HG03354 (cell line): ENCODE results near the gene PER1.
A peak's percentile ranks its signal among the peaks of the same experiment; 100 is the strongest.

Source experiments
- ATAC-seq: cut with Tn5 transposase; IDR thresholded peaks from one replicate; pipeline ENCODE4 v1.9.1; 2021; ENCODE audit warnings: mild to moderate bottlenecking; ENCODE audit not compliant: unreplicated experiment, poor library complexity, severe bottlenecking

Gene PER1

DNA sequence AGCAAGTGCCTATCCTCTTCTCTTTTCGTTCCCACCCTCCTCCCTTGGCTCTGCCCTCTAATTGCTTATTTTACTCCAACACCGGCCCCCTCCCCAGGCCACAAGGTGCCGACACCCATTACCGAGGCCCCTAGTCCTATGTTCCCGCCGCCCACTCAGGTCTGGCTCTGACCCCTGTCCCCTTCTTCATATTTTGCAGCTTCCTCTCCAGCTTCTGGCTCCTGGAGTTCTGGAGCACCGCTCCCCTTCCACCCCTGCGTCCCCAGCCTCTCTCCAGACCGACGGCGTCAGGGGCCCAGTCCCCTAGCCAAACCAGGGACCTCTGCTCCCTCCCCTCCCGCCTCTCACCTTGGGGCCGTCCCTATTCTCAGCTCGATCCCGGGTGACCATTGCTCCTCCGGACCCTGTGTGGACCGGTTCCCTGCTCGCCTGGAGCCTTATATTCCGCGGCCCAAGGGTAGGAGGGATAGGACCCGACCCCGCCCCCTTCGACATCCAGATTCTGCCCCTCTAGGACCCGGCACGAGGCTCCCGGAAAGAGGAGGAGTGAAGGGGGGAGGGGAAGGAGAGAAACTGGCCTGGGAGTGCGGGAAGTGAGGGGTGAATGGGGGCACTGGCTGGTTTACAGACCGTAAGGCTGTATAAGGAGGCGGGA, 28.4 kb downstream of the PER1 start, which contains the start of gene HES7:
Gene HES7 (minus strand): TSS at position 412 of the 655 bp plus-strand sequence. CDS start 22 bp downstream, at position 390.
- ATAC-seq = no peak

DNA sequence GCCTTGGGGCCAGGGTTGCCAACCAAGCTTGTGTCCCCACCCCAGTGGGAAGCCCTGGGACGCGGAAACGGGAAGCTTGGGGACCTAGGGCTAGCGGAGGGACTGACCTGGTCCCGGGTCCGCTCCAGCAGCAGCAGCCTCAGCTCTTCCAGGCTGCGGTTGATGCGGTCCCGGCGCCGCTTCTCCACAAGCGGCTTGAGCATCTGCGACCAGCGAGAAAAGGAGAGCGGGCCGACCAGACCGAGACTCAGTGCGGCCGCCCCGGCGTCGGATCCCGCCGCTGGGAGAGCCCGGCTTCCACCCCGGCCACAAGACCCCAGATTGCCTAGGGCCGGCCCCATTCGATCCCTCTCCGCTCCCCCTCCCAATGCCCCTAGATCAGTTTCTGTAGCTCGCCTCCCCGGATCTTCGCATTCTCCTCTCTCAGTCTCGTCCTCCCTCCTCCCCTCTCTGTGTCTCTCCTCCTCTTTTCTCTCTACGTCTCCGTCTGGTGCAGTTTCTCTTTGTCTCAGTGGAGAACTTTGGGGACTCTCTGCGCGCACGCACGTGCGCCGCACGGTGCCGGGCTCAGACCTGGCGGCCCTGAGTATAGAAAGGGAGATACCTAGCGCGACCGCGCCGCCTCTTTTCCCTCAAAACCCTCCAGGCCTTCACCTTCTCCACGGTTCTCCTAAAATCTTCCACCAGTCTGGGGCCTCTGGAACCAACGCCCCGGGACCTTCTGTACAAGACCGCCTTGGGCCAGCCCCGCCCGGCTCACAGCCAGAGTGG, 29.1 kb downstream of the PER1 start:
- no peak for ATAC-seq

- no peak for ATAC-seq
These were observed 29.7 kb downstream of the PER1 start for GRCh38 chr17:8122422-8122923.

- ATAC-seq = no peak
These were observed 30.4 kb downstream of the PER1 start for GRCh38 chr17:8121681-8122421.

DNA sequence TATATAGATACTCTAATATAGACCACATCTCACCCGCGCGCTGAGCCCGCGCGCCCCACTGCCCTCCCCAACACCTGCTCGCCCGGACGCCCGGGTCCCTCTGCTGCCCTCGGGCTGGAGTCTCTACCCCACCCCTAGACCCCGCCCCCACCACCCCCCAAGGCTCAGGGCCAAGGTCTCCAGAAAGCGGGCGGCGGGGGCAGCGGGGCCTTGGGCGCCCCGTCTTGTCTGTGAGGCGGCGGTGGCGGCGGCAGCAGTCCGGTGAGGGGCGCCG, 30.9 kb downstream of the PER1 start:
- ATAC-seq = no peak

DNA sequence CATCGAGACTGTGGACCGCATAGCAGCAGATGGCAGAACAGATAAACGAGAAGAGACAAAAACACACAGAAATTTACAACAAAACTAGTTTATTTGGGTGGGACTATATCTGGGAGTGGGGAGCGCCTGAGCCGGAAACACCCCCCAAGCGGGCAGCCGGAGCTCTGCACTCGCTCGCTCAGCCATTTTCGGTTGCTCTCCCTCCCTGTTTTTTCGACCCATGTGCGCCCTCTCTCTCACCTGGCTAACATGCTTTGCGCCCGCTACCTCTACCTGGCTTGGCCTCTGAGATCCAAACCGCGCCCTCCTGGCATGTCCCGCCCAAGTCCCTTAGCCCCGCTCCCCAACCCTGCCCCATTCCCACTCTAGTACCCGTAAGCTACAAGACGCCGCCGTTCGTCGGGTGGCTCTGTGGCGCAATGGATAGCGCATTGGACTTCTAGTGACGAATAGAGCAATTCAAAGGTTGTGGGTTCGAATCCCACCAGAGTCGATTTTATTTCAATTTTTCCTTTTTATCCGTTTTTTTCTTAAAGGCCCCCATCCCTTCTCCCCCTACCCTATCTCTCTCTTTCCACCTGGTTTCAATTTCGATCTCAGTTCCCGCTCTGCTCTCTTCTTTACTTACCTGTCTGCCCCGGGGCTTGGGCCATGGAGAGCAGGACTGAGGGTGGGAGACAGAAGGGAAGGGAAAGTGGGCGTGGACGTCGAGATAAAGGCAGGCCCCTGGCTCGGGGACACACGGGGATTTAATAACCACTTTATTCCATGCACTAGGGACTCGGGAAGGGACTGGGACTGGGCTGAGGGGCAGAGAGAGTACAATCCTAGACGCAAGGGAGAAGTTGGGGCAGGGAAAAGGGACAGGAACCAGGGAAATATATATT, 31.4 kb downstream of the PER1 start:
- ATAC-seq = no peak

DNA sequence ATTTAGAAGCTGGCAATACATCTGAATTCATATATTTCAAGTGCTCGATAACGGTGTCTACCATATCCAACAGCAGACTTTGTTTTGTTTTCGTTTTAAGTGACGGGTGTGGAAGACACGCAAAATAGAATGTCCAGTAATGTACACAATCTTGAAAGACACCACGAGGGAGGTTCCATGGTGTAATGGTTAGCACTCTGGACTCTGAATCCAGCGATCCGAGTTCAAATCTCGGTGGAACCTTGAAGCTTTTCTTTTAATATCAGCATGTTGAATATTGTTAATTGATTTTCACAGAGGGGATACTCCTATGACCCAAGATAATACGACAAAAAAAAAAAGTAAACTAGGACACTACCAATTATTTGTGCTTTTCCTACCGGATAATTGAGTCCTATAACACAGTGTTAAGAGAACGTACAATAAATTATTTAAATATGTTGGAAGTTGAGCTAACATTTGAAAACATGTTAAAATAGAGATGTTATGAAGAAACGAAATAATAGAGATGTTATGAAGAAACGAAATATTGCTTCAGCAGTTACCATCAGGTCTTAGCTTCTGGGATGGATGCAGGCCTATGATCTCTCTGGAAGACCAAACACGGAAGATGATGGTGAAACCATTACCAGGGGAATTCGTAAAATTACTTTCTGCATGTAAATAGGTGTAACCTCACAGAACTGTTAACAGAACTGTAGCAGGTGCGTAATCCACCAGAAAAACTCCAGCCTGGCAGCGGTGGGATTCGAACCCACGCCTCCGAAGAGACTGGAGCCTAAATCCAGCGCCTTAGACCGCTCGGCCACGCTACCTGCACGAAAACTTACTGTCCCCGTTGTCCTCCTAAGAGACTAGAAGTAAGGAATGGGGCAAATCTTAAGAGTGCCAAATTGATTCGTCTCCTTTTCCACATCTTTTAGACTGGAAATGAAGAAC, 32.4 kb downstream of the PER1 start:
- peak; percentile 32 for ATAC-seq

GRCh38 chr17:8118769-8119580, 33.2 kb downstream of the PER1 start:
- peak; percentile 40 for ATAC-seq

DNA sequence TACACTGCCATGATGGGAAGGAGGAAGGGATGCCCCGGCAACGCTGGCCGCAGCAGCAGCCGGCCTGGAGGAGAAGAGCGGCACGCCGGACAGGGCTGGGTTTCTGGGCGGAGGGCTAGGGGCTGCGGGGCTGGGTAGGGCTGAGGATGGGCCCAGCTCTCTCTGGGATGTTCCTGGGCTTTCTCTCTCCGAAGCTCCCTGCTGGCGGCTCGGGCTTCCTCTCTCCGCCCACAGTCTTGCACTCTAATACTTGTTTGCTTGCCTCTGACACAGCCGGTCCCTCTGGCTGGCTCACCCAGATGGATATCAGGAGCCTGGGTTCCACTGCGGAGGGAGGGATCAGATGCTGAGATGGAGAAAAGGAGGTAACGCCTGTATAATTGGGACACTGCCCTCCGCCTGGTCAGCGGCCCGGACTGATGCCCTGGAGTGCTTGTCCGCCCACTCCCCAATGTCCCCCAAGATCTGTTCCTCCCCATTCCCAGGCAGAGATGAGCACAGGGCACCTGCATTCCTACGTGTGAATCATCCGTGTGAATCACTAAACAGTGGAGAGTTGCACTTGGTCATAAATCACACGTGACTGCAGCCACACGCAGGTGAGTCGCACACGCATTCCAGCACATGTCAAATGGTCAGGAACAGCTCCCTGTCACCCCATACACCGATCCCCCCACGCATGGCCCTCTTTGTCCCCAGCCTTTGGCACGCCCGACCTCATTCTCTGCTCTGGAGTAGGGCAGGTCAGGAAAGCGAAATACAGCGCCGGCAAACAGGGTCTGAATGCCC, 34.0 kb downstream of the PER1 start, which contains the start of gene ALOXE3:
Gene ALOXE3 (minus strand): TSS at position 535 of the 789 bp plus-strand sequence. CDS start 524 bp downstream, at position 11.
- peak; percentile 0 for ATAC-seq

- ATAC-seq = no peak
These were observed 34.7 kb downstream of the PER1 start for GRCh38 chr17:8117367-8117979.

DNA sequence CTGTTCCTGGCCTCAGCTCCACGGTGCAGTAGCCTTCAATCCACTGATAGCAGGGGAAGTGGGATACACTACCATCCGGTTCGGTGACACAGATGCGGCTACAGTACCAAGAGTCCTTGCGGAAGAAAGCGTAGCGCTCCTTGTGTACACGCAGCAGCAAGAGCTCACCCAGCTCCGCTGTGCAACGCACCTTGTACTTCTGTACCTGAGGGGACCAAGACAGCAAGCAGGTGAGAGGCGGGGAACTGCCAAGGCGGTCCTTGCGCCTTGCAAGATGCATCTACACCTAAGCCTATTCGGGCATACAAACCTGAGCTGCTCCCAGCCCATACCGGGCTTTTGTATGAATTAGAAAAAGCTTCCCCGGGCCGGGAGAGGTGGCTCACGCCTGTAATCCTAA, 35.4 kb downstream of the PER1 start:
- ATAC-seq = no peak

- no peak for ATAC-seq
These were observed 41.3 kb downstream of the PER1 start for GRCh38 chr17:8110907-8111306.

- ATAC-seq = no peak
These were observed 41.8 kb downstream of the PER1 start for GRCh38 chr17:8110456-8110804.

DNA sequence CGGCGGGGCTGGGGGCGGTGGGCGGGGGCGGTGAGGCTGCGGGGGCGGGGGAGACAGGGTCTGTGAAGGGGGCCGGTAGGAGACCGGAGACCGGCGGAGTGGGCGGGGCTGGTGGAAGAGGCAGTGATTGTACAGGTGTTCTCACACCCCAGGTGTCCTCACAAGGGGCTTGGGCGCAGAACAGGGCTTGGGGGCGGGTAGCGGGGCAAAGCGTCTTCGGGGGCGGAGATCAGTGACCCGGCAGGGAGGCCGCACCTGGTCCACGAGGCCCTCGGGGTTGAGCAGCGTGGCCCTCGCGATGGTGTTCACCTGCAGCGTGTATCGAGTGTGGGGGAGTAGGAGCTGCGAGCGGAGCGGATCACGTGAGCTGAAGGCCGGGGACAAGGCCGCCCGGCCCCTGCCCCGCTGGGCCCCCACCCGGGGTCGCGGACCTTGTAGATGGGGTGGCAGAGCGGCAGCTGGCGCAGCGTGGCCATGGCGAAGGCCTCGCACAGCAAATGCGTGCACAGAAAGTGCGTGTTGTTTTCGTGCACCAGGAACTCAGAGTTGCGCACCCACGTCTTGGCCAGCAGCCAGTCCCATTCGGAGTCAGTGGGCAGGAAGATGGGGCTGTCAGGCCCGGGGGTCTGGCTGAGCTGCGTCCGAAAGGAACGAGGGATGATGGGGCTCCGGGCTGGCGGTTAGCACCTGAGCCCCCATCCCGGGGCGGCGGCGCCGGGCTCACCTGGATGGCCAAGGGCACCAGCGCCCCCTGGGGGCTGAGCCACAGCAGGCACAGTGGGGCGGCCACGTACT, 42.3 kb downstream of the PER1 start:
- ATAC-seq = no peak

DNA sequence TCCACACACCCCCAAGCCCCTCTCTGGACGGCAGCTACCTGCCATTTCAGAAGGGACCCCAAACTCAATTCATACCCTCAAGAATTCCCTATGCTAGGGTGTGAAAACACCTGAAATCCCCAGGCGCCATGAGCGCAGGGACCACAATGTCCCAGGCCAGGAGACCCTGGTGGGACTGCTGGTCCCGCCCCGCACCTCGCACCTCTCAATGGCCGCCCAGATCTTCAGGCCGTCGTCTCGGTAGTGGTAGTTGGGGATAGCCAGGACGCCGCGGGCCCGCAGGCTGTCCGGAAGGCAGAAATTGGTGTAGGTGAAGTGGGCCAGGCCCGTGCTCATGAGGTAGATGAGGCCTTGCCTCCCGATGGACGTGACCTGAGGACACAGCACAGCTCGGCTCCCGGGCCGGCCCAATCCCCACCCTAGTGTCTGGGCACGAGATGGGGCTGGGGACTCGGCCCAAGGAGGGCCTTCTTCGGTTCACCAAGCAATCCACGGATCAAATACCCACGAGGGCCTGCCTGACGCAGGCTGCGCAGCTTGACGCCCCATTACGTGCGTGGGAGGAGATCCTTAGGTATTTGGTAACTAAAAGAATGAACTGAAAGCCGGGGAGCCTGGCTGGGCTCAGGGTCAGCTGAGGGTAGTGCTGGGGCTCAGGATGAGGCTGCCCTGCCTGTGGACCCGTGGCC, 43.1 kb downstream of the PER1 start:
- no peak for ATAC-seq
